HepG2 (cell line): Measurements from ENCODE around the gene SLC23A2. TPM values are rescaled to one million over a fixed set of nuclear protein-coding genes. Genes with fewer than 3 reads are reported as not detected.

ENCODE experiments used
- ARID5B ChIP-seq: IDR thresholded peaks from 2 replicates; pipeline ENCODE4 v1.4.0; 2020; ENCODE audit warnings: mild to moderate bottlenecking, missing genetic modification reagents
- ARNT2 ChIP-seq: sonication (generic); formaldehyde crosslinking; IDR thresholded peaks from 2 replicates; pipeline ENCODE4 v1.8.0; 2022; ENCODE audit warnings: mild to moderate bottlenecking, low read depth, missing genetic modification reagents, moderate library complexity
- ATF2 ChIP-seq: sonication (generic); formaldehyde crosslinking; IDR thresholded peaks from 2 replicates; pipeline ENCODE4 v1.4.0; 2020; ENCODE audit warnings: missing genetic modification reagents
- ELF3 ChIP-seq: IDR thresholded peaks from 2 replicates; pipeline ENCODE4 v1.6.1; 2016; ENCODE audit warnings: missing genetic modification reagents, missing compliant biosample characterization
- HBP1 ChIP-seq: IDR thresholded peaks from 2 replicates; pipeline ENCODE4 v1.6.1; 2016; ENCODE audit warnings: low read depth, control low read depth
- KDM5A ChIP-seq: fragments of 200-600 bp; sonication (generic); IDR thresholded peaks from 2 replicates; pipeline ENCODE4 v1.7.0; 2018; ENCODE audit warnings: antibody characterized with exemption, mild to moderate bottlenecking, low read length, borderline replicate concordance
- KDM5B ChIP-seq: sonication (generic); formaldehyde crosslinking; IDR thresholded peaks from 2 replicates; pipeline ENCODE4 v1.4.0; 2020; ENCODE audit warnings: missing genetic modification reagents, mild to moderate bottlenecking, borderline replicate concordance
- KLF12 ChIP-seq: sonication (generic); formaldehyde crosslinking; IDR thresholded peaks from 2 replicates; pipeline ENCODE4 v1.4.0; 2020; ENCODE audit warnings: missing genetic modification reagents, borderline replicate concordance
- MAFK ChIP-seq, 2 experiments: IDR thresholded peaks in 1 of 2; conservative IDR thresholded peaks in 1 of 2; 2 replicates each; pipeline ENCODE4 v1.6.1; 2011; ENCODE audit warnings: improper control_type of control experiment in 2 of 2, low read length in 2 of 2
- MED13 ChIP-seq: sonication (generic); formaldehyde crosslinking; IDR thresholded peaks from 2 replicates; pipeline ENCODE4 v1.5.0; 2020; ENCODE audit warnings: missing genetic modification reagents
- PCBP2 ChIP-seq: fragments of 200-400 bp; formaldehyde crosslinking; optimal IDR thresholded peaks from 2 replicates; pipeline ENCODE3; 2018; ENCODE audit warnings: low read length, low read depth; ENCODE audit not compliant: poor library complexity, severe bottlenecking
- SETDB1 ChIP-seq: sonication (generic); formaldehyde crosslinking; IDR thresholded peaks from 2 replicates; pipeline ENCODE4 v1.5.1; 2020; ENCODE audit warnings: missing genetic modification reagents, mild to moderate bottlenecking, borderline replicate concordance
- SRSF4 ChIP-seq: fragments of 200-400 bp; formaldehyde crosslinking; IDR thresholded peaks from one replicate; pipeline ENCODE4 v1.6.1; 2018; ENCODE audit warnings: mild to moderate bottlenecking, low read depth, low read length, moderate library complexity; ENCODE audit not compliant: poor library complexity, severe bottlenecking
- ZBTB3 ChIP-seq: sonication (generic); formaldehyde crosslinking; IDR thresholded peaks from 2 replicates; pipeline ENCODE4 v1.4.0; 2020; ENCODE audit warnings: low read depth, mild to moderate bottlenecking, moderate library complexity, missing genetic modification reagents, borderline replicate concordance
- ZNF552 ChIP-seq: sonication (generic); formaldehyde crosslinking; IDR thresholded peaks from 2 replicates; pipeline ENCODE4 v1.9.0; 2022; ENCODE audit warnings: missing genetic modification reagents, mild to moderate bottlenecking, borderline replicate concordance
- ZNF775 ChIP-seq: sonication (generic); formaldehyde crosslinking; IDR thresholded peaks from 2 replicates; pipeline ENCODE4 v1.4.0; 2020; ENCODE audit warnings: missing genetic modification reagents, mild to moderate bottlenecking, moderate library complexity, borderline replicate concordance
- polyA plus RNA-seq, 8 experiments: library from polyadenylated mRNA; depleted of rRNA in 3 of 8; stranded (reverse) in 7 of 8; unstranded in 1 of 8; fragments of >200 nt; fragmentation: Illumina TruSeq in 4 of 8; extraction: Trizol in 4 of 8; gene quantifications; 2 replicates each; pipeline versions ENCODE4 v1.2.1 to v1.2.3, GENCODE V29; 2011 to 2016; ENCODE audit warnings: low read depth in 4 of 8, missing spikeins in 1 of 8, mixed read lengths in 1 of 8; ENCODE audit not compliant: insufficient read depth in 1 of 8
- total RNA-seq, 5 experiments: library from RNA; depleted of rRNA; stranded (reverse); fragments of >200 nt; fragmentation: Illumina TruSeq; extraction: Trizol; gene quantifications; 2 replicates each; pipeline ENCODE4 v1.2.3, GENCODE V29; 2016; ENCODE audit warnings: low read depth in 1 of 5
- TF ChIP-seq, protein P1 (sequence below), 2 experiments: IDR thresholded peaks; 2 replicates each; pipeline ENCODE4 v1.6.1; 2011 to 2012; ENCODE audit warnings: low read length in 2 of 2, borderline replicate concordance in 1 of 2, low read depth in 1 of 2, mild to moderate bottlenecking in 1 of 2, moderate library complexity in 1 of 2

The SLC23A2 gene
- total and polyA plus RNA-seq, 2 of the 13 experiments (the other 11 are each of a cell fraction or from before 2014, with no cell fraction given): 42.2 to 51.2 TPM

- TF ChIP-seq, protein P1, sequence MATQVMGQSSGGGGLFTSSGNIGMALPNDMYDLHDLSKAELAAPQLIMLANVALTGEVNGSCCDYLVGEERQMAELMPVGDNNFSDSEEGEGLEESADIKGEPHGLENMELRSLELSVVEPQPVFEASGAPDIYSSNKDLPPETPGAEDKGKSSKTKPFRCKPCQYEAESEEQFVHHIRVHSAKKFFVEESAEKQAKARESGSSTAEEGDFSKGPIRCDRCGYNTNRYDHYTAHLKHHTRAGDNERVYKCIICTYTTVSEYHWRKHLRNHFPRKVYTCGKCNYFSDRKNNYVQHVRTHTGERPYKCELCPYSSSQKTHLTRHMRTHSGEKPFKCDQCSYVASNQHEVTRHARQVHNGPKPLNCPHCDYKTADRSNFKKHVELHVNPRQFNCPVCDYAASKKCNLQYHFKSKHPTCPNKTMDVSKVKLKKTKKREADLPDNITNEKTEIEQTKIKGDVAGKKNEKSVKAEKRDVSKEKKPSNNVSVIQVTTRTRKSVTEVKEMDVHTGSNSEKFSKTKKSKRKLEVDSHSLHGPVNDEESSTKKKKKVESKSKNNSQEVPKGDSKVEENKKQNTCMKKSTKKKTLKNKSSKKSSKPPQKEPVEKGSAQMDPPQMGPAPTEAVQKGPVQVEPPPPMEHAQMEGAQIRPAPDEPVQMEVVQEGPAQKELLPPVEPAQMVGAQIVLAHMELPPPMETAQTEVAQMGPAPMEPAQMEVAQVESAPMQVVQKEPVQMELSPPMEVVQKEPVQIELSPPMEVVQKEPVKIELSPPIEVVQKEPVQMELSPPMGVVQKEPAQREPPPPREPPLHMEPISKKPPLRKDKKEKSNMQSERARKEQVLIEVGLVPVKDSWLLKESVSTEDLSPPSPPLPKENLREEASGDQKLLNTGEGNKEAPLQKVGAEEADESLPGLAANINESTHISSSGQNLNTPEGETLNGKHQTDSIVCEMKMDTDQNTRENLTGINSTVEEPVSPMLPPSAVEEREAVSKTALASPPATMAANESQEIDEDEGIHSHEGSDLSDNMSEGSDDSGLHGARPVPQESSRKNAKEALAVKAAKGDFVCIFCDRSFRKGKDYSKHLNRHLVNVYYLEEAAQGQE (IDR thresholded peaks at IDR 0.05; ENCODE audit: borderline replicate concordance in 1 of 2, low read depth in 1 of 2, low read length in 2 of 2): peak in 1 of 2 experiments; percentile 82; a peak in 3 of 4 replicates
- peak; percentile 87; the same call in 1 of the 2 replicates for TF ChIP-seq HBP1
- TF ChIP-seq SRSF4: no peak
- TF ChIP-seq KDM5B (CRISPR knock-in tag): no peak
- TF ChIP-seq ZNF775: no peak
- no peak for TF ChIP-seq PCBP2
- peak; percentile 91 for TF ChIP-seq ARNT2
- no peak; the same call in 1 of the 2 replicates for TF ChIP-seq KDM5A
- TF ChIP-seq ARID5B (CRISPR knock-in tag): peak; percentile 99
- TF ChIP-seq ZBTB3 (CRISPR knock-in tag): no peak; the same call in 1 of the 2 replicates
- peak; percentile 79 for TF ChIP-seq MED13 (CRISPR knock-in tag)
- TF ChIP-seq ELF3: peak; percentile 97
- TF ChIP-seq ATF2 (CRISPR knock-in tag): peak; percentile 97
- TF ChIP-seq SETDB1 (CRISPR knock-in tag): no peak
- TF ChIP-seq MAFK (conservative IDR thresholded peaks at IDR 0.05 in 1 of 2, IDR thresholded peaks at IDR 0.05 in 1 of 2; ENCODE audit: low read length in 2 of 2): no peak
- TF ChIP-seq KLF12 (CRISPR knock-in tag): 0 out of 2 replicates have a peak, but pooled peaks have one; percentile 1
- TF ChIP-seq ZNF552: no peak
Measured at GRCh38 chr20:4961746-4962145, 39.6 kb downstream of the SLC23A2 start (continued).
